ENCODE results near the gene RALB.

- TF ChIP-seq POLR2AphosphoS5 (IDR thresholded peaks at IDR 0.05; ENCODE audit: borderline replicate concordance, low read depth, low read length) (no peak), EZH2 (IDR thresholded peaks at IDR 0.05) (no peak), FOXP2 (optimal IDR thresholded peaks at IDR 0.05; ENCODE audit: control extremely low read depth, extremely low read length, insufficient read depth) (no peak)
These were observed 25.3 kb upstream of the RALB start for GRCh38 chr2:120227111-120227991.

Measured in SK-N-MC (cell line).